GM21367 (cell line): Measurements from ENCODE around the gene CHTF18.

Experiments used
- ATAC-seq: cut with Tn5 transposase; IDR thresholded peaks from one replicate; pipeline ENCODE4 v1.9.1; 2021; ENCODE audit not compliant: unreplicated experiment

The CHTF18 gene

DNA sequence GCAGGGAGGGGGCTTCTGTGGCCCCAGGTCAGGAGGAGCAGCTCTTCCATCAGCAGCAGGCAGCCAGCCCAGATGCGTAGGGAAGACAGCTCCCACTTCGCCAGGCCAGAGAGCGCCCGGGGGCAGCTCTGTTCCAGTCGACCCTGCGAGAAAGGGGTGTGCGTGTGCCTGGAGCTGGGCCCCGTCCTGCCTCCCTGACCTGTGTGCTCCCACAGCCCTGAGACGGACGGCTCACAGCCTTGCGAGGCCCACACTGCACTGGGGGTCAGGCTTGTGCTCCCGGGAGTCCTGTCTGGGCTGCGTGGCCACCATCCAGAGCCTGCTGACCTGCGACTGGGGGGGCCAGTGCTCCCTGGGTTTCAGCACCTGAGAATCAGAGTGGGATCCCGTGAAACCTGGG, 28.4 kb upstream of the CHTF18 start:
- ATAC-seq, result no peak

DNA sequence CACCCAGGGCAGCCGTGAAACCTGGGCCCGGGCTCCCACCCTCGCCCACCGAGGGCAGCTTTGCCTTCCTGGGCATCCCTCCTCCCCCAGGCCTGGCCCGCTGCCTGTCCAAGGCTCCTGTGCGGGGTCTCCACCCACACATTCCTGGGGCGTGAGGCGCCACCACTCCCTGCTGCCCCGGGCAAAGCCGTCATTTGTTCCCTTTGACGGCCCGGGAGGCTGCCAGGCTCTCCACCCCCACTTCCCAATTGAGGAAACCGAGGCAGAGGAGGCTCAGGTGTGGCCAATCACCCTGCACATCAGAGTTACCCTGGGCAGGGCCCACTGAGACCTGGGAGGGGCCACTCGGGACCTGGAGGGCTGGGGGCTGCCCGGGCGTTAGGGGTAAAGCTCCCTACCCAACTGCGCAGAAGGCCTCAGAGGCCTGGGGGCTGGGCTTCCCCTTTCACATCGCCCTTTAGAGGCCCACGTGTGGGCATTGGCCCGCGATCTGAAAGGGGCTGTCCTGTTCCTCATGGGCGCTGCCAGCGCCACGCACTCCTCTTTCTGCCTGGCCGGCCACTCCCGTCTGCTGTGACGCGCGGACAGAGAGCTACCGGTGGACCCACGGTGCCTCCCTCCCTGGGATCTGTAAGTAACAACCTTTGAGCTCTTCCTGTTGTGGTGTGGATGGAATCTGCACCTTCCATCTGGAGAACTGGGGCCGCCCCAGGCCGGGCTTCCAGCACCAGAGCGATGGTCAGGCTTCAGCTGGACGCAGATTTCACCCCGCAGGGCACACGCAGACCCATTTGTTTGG, 27.7 kb upstream of the CHTF18 start, which contains the start of gene MSLN:
Gene MSLN (plus strand): TSS at position 190 of the 799 bp plus-strand sequence. CDS start 1,947 bp downstream, outside the sequence.
- ATAC-seq, result no peak

DNA sequence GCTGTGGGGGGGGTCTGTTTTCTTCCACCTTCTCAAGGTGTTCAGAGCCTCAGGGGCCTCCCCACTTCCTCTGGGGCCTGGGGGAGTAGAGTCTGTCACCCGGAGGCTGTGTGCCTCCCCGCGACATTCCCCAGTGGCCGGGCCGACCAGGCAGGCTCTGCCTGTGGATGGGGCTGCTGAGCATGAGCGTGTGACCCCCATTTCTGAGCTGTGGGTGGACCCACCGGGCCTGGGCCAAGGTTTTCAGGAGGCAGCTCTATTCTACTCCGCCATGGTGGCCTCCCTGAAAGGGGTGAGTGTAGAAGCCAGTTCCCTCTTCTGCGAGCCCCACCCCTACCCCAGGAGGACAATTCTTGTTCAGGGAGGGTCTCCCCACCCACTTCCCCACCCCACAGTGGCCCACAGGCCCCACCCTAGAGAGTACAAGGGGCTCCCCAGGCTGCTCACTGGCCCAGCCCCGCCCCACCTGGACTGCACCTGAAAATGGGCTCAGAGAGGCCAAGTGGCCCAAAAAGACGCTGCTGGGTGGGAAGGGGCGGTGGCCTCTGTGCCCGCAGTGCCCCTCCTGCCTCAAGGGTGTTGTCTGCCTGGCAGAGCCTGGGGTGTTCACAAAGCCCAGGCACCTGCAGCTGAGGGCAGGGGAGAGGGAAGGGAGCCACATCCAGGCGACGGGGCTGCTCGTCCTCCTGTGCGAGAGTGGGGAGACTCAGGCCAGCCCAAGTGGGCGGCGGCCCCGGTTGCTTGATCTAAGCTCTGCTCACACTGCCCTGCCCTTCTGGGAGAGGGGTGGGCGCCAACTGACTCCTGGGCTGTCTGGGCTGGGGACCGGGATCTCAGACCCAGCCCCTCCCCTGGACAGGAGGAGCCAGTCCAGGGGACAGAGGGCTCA, 26.6 kb upstream of the CHTF18 start:
- ATAC-seq, result no peak

DNA sequence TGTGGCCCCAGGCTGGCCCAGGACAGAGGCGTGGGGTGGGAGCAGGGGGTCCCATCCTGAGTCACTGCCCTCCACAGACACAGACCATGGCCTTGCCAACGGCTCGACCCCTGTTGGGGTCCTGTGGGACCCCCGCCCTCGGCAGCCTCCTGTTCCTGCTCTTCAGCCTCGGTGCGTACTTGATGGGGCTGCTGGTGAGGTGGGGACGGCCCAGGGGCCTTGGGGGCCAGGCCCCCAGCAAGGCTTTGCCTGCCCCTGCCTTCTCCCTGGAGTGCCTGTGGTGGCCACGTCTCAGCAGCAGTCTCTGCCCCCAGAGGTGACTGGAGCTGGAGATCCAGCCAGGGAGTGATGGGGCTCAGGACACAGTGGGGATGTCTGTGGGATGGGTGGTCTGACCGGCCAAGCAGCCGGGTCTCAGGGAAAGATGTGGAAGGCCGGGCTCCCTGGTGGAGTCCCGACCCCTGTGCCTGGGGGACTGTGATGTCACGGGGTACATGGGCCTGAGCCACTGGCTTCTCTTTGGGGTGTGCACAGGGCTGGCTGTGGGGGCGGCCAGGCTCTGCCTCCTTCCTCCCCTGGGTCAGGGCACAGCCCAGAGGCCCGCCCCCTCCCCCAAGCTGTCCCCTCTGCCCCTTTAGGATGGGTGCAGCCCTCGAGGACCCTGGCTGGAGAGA, 25.7 kb upstream of the CHTF18 start:
- ATAC-seq, result no peak

DNA sequence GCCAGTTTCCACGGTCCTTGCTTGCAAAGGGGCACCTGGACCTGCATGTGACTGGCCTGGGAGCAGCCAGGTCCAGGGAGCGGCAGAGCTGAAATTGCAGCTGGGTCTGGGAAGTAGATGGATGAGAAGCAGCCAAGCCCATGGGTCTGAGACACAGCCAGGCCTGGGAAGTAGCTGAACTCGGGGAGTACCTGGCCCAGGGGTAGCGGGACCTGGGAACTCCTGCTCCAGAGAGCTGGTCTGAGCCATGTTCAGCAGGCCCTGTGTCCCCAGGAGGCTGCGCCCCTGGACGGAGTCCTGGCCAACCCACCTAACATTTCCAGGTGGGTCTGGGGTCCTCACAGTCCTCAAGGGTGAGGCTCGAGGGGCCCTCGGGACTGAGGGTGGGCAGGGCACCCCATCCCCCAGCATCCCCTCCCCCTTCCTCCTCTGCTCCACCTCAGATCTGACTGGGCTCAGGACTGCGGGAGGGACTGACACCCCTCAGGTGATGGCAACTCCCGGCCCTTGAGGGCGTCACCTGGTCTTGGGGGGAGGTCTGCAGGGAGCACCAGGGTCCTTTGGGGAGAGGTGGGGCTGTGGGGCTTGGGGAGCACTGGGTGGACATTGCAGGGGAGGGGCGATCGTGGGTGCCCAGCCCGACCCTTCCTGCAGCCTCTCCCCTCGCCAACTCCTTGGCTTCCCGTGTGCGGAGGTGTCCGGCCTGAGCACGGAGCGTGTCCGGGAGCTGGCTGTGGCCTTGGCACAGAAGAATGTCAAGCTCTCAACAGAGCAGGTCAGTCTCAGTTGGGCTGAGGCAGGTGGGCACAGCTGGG, 24.8 kb upstream of the CHTF18 start:
- no peak for ATAC-seq

DNA sequence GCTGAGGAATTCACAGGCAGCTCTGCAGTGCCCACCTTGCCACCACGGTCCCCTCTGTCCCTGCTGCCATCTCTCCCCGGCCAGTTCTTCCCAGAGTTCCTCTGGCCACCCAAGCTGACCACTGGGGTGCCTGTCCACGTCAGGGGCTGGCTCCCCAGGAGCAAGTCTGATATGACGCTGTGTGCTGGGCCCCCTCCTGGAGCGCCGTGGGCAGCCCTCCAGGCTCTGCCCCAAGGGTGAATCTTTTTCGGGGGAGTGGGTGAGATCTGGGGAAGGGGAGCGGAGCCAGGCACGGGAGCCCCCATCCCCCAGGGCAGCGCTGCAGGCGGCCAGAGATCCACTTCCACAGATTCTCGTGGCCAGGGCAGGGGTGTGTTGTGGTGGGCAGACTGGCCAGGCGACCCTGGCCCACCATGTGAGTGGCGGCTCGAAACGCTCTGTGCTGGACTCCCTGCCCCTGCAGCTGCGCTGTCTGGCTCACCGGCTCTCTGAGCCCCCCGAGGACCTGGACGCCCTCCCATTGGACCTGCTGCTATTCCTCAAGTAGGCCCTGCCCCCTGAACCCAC, 24.2 kb upstream of the CHTF18 start:
- no peak for ATAC-seq

DNA sequence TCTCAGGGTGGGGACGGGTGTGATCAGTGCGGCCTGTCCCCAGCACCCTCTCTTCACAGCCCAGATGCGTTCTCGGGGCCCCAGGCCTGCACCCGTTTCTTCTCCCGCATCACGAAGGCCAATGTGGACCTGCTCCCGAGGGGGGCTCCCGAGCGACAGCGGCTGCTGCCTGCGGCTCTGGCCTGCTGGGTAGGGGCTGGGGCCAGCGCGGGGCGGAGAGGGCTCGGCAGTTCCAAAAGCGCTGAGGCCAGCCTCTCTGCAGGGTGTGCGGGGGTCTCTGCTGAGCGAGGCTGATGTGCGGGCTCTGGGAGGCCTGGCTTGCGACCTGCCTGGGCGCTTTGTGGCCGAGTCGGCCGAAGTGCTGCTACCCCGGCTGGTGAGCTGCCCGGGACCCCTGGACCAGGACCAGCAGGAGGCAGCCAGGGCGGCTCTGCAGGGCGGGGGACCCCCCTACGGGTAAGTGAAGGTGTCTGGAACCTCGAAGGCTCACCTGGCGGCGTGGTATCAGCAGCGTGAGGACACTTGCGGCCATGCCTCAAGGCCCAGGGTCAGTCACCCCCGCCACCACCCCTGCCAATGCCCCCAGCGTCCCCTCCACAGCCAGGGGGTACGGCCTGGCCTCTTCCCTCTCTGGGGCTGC, 23.5 kb upstream of the CHTF18 start:
- no peak for ATAC-seq

DNA sequence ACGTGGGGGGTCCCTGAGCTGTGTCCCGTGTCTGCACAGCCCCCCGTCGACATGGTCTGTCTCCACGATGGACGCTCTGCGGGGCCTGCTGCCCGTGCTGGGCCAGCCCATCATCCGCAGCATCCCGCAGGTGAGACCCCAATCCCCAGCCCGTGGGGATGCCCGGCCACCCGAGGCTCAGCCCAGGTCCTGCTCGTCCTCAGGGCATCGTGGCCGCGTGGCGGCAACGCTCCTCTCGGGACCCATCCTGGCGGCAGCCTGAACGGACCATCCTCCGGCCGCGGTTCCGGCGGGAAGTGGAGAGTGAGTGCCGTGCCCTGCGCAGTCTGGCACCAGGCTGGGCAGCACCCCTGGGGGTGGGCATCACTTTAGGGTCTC, 22.9 kb upstream of the CHTF18 start:
- ATAC-seq, result no peak

DNA sequence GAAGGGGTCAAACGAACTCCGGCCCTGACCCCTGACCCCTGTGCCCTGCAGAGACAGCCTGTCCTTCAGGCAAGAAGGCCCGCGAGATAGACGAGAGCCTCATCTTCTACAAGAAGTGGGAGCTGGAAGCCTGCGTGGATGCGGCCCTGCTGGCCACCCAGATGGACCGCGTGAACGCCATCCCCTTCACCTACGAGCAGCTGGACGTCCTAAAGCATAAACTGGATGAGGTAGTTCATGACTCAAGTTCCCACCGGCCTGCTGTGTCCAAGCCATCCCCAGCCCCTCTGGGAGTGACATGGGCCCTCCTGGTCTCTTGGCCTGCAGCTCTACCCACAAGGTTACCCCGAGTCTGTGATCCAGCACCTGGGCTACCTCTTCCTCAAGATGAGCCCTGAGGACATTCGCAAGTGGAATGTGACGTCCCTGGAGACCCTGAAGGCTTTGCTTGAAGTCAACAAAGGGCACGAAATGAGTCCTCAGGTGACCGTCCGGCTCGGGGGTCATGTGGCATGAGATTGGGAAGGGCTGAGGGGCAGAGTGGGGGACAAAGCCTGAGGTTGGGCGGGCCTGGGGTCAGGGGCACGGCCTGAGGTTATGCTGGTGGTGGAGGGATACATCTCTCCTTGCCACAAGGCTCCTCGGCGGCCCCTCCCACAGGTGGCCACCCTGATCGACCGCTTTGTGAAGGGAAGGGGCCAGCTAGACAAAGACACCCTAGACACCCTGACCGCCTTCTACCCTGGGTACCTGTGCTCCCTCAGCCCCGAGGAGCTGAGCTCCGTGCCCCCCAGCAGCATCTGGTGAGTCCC, 22.2 kb upstream of the CHTF18 start:
- no peak for ATAC-seq

DNA sequence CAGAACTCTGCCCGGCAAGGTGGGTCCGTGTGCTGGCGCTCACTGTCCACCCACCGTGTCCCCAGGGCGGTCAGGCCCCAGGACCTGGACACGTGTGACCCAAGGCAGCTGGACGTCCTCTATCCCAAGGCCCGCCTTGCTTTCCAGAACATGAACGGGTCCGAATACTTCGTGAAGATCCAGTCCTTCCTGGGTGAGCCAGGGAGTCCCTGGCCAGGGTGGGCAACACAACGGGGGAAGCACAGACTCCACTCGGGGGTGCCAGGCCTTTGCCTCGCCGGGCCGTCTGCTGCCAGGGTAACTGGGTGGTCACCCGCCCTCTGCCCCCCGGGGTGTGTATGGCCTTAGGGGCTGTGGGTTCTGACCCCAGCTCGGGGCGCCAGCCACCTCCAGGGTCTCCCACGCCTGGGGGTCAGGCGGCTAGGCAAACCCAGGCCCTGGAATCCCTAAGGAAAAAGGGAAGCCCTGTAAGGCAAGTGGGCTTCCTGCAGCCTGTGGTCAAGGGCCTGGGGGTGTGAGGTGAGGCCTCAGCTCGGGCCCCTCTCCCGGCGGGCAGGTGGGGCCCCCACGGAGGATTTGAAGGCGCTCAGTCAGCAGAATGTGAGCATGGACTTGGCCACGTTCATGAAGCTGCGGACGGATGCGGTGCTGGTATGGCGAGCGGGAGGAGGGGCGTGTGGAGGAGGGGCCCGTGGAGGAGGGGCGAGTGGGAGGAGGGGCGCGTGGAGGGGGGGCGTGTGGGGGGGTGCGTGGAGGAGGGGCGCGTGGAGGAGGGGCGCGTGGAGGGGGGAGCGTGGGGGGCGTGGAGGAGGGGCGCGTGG, 21.4 kb upstream of the CHTF18 start:
- ATAC-seq, result no peak

DNA sequence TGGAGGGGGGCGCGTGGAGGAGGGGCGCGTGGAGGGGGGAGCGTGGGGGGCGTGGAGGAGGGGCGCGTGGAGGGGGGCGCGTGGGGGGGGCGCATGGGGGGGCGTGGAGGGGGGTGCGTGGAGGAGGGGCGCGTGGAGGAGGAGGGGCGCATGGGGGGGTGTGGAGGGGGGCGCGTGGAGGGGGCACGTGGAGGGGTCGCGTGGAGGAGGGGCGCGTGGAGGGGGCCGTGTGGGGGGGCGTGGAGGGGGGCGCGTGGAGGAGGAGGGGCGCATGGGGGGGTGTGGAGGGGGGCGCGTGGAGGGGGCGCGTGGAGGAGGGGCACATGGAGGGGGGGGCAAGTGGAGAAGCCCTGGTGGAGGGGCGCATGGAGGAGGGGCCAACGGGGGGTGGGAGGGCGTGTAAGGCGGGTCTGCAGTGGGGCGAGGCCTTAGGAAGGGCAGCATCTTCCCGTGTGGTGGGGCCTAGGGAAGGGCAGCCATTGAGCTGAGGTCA, 20.6 kb upstream of the CHTF18 start:
- ATAC-seq, result no peak

DNA sequence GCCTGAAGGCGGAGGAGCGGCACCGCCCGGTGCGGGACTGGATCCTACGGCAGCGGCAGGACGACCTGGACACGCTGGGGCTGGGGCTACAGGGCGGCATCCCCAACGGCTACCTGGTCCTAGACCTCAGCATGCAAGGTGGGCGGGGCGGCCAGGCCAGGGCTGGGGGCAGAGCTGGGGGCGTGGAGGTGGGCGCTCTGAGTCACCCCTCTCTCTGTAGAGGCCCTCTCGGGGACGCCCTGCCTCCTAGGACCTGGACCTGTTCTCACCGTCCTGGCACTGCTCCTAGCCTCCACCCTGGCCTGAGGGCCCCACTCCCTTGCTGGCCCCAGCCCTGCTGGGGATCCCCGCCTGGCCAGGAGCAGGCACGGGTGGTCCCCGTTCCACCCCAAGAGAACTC, 20.0 kb upstream of the CHTF18 start:
- ATAC-seq, result no peak

DNA sequence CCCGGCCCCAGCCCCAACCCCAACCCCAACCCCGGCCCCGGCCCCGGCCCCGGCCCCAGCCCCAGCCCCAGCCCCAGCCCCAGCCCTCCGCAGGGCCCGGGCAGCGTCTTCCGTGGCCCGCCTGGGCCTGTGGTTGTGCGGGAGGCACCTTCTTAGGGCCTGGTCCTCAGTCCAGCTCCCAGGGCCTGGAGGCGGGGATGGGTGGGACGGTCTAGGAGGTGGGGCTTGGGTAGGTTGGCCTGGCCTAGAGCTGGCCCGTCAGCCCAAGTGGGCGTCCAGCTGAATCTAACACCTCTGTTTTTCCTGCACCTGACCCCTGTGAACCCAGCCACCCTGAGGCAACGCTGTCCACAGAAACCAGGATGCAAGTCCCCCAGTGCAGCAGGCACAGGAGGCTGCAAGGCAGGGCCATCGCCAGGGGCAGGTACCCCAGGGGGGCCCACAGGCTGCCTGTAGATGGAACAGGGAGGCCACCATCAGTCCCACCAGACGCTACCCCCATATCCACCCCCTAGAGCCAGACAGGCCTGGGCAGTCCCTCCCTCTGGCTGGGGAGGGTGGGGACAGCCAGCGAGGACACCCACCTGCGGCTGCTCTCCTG, 19.1 kb upstream of the CHTF18 start:
- ATAC-seq, result no peak

DNA sequence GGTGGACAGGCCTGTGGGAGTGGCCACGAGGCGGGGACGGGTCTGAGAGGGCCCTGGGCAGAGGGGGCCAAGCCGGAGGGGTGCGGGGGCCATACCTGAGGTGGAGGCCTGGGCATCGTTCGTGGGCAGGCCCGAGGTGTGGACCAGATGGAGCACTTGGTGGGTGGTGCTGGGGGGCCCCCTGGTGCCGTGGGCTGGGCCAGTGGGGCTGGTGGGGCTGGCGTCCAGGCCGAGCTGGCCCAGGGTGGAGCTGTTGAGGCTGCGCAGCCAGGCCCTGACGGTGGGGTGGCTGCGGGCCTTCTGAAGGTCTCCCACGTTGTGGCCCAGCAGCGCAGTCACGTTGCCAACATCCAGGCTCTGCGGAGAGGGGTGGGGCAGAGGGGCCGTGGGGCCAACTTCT, 18.5 kb upstream of the CHTF18 start:
- ATAC-seq, result no peak

DNA sequence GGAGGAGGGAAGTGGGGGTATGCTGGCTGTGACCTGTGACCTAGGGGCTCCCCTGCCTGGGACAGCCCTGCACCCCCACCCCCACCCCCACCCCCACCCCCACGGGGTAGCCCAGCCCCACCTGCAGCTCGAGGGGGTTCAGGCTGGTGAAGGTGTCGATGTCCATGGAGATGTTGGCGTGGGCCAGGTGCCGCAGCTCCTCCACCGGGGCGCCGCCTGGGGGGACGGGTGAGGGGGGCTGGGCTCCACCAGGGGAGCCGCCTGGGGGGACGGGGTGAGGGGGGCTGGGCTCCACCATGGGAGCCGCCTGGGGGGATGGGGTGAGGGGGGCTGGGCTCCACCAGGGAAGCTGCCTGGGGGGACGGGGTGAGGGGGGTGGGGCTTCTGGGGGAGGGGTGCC, 18.0 kb upstream of the CHTF18 start:
- no peak for ATAC-seq

DNA sequence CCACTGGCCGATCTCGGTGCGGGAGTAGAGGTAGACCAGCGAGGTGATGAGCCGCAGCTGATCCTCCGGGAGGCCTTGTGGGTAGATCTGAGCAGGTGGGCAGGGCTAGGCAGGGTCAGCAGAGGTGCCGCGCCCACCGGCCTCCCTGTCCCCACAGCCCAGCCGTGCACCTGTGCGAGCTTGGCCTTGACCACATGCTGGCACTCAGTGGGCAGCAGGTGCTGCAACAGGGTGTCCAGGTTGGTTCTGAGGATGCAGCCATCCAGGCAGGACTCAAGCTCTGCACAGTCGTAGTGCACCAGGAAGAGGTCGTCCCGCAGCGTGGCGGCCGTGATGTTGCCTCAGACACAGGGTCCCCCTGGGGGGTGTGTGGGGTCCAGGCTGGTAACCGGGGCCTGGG, 15.5 kb upstream of the CHTF18 start:
- no peak for ATAC-seq

DNA sequence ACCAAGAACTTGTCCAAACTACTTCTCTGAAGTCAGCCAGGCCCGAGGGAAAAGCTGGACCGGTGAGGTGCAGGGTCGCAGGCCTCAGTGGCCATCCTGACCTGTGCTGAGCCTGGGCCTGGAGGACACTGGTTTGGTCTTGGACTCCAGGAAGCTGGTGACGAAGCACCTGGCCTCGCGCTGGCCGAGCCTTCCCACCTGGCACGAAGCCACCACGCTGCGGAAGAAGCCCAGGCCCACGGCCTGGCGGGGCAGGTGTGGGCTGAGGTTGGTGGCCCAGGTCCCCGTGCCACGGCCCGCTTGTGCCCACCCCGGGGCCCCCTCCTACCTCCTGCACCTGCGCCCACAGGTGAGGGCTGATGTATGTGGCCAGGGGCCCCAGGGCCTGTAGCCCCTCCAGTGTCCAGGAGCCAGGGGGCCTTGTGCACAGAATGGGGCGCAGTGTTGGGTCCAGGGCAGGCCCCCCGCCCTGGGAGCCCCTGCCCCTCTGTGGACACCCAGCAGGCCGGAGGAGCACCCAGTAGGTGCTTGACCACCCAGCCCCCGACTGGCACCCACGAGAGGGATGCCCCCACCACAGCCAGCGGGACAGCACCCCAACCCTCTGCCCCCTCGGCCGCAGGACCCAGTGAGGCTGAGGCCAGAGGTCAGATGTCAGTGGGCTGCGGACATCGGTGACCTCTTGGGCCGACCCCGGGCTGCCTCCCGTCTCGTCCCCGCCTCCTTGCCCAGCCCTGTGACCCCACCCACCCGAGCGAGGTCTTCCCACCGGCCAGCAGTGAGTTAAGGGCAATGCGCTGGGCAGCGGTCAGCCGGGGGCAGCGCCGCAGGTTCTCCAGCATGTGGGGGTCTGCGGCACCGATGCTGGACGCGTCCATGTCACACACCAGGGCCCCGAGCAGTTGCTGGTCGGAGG, 14.1 kb upstream of the CHTF18 start:
- ATAC-seq, result no peak
